ENCODE results near the gene RTBDN. TPM values are rescaled to one million over a fixed set of nuclear protein-coding genes. Genes with fewer than 3 reads are reported as not detected.

Gene RTBDN
- total and polyA plus RNA-seq, 9 donors = not detected

Small RNA genes lying within 50 kb of the gene (microRNA-seq; reads per million reads assigned to microRNA genes)
- gene MIR5684 (0 reads per million in 3 donors), gene MIR6794 (0 reads per million in 3 donors)

Small RNA genes lying within 50 kb of the gene (small RNA-seq; reads per million reads assigned to genes)
- gene MIR5684 (not detected), gene MIR6794 (not detected)

Other genes with a start within 250 kb of the RTBDN start
- gene ZNF490, start 223.8 kb downstream of the RTBDN start, total RNA-seq = 10 to 100 TPM in 1 of 7 donors, 1 to 10 TPM in 6; 5.3 to 12.5 (median 7.2) TPM
- gene ZNF490, start 223.8 kb downstream of the RTBDN start, polyA plus RNA-seq = 1 to 10 TPM in 1 of 2 donors, under 1 TPM in 1; 0.98 to 3.7 TPM
- gene ZNF791, start 223.7 kb downstream of the RTBDN start, total RNA-seq = 10 to 100 TPM; 16.4 to 44.3 (median 35.2) TPM
- 10 to 100 TPM; 13.6 to 21.7 TPM for gene ZNF791, start 223.7 kb downstream of the RTBDN start, polyA plus RNA-seq
- gene MAN2B1, start 167.8 kb downstream of the RTBDN start, total RNA-seq = 10 to 100 TPM; 17.8 to 63.7 (median 49.8) TPM
- gene MAN2B1, start 167.8 kb downstream of the RTBDN start, polyA plus RNA-seq = 10 to 100 TPM; 23.5 to 35.0 TPM
- 10 to 100 TPM; 10.5 to 15.1 (median 11.9) TPM for gene WDR83, start 167.8 kb downstream of the RTBDN start, total RNA-seq
- 10 to 100 TPM in 1 of 2 donors, 1 to 10 TPM in 1; 2.8 to 16.3 TPM for gene WDR83, start 167.8 kb downstream of the RTBDN start, polyA plus RNA-seq
- gene DHPS, start 152.7 kb downstream of the RTBDN start, total RNA-seq = 100 to 1,000 TPM in 1 of 7 donors, 10 to 100 TPM in 6; 63.7 to 147 (median 89.7) TPM
- 10 to 100 TPM; 72.8 to 92.7 TPM for gene DHPS, start 152.7 kb downstream of the RTBDN start, polyA plus RNA-seq
- gene GNG14, start 146.6 kb downstream of the RTBDN start, total RNA-seq = not detected
- not detected for gene GNG14, start 146.6 kb downstream of the RTBDN start, polyA plus RNA-seq
- gene FBXW9, start 137.9 kb downstream of the RTBDN start, total RNA-seq = 10 to 100 TPM in 1 of 7 donors, 1 to 10 TPM in 6; 3.5 to 14.8 (median 5.2) TPM
- gene FBXW9, start 137.9 kb downstream of the RTBDN start, polyA plus RNA-seq = 1 to 10 TPM in 1 of 2 donors, under 1 TPM in 1; 0.37 to 6.8 TPM
- 100 to 1,000 TPM in 2 of 7 donors, 10 to 100 TPM in 5; 42.1 to 109 (median 89.9) TPM for gene TNPO2, start 110.6 kb downstream of the RTBDN start, total RNA-seq
- gene TNPO2, start 110.6 kb downstream of the RTBDN start, polyA plus RNA-seq = 10 to 100 TPM; 41.5 to 51.6 TPM
- 100 to 1,000 TPM; 134 to 476 (median 186) TPM for gene TRIR, start 99.9 kb downstream of the RTBDN start, total RNA-seq
- 100 to 1,000 TPM; 243 to 288 TPM for gene TRIR, start 99.9 kb downstream of the RTBDN start, polyA plus RNA-seq
- gene GET3, start 97.1 kb downstream of the RTBDN start, total RNA-seq = 10 to 100 TPM; 26.2 to 59.0 (median 47.7) TPM
- gene GET3, start 97.1 kb downstream of the RTBDN start, polyA plus RNA-seq = 10 to 100 TPM; 42.6 to 68.1 TPM
- gene BEST2, start 82.8 kb downstream of the RTBDN start, total RNA-seq = not detected
- not detected for gene BEST2, start 82.8 kb downstream of the RTBDN start, polyA plus RNA-seq
- gene HOOK2, start 59.0 kb downstream of the RTBDN start, total RNA-seq = 10 to 100 TPM; 24.9 to 52.2 (median 27.9) TPM
- 10 to 100 TPM; 12.2 to 23.5 TPM for gene HOOK2, start 59.0 kb downstream of the RTBDN start, polyA plus RNA-seq
- 1,000 to 10,000 TPM in 2 of 7 donors, 100 to 1,000 TPM in 5; 154 to 3,039 (median 413) TPM for gene JUNB, start 43.1 kb downstream of the RTBDN start, total RNA-seq
- 100 to 1,000 TPM in 1 of 2 donors, 1 to 10 TPM in 1; 6.8 to 570 TPM for gene JUNB, start 43.1 kb downstream of the RTBDN start, polyA plus RNA-seq
- 100 to 1,000 TPM; 191 to 321 (median 263) TPM for gene PRDX2, start 32.8 kb downstream of the RTBDN start, total RNA-seq
- 100 to 1,000 TPM in 1 of 2 donors, 10 to 100 TPM in 1; 98.3 to 237 TPM for gene PRDX2, start 32.8 kb downstream of the RTBDN start, polyA plus RNA-seq
- gene THSD8, start 32.5 kb downstream of the RTBDN start, total RNA-seq = 1 to 10 TPM in 5 of 7 donors, under 1 TPM in 1, not detected in 1; 0.71 to 5.4 (median 2.6) TPM
- 1 to 10 TPM; 1.4 to 7.2 TPM for gene THSD8, start 32.5 kb downstream of the RTBDN start, polyA plus RNA-seq
- gene RNASEH2A, start 28.0 kb downstream of the RTBDN start, total RNA-seq = 10 to 100 TPM in 1 of 7 donors, 1 to 10 TPM in 6; 1.2 to 12.2 (median 7.7) TPM
- gene RNASEH2A, start 28.0 kb downstream of the RTBDN start, polyA plus RNA-seq = 1 to 10 TPM; 1.6 to 8.0 TPM
- 1 to 10 TPM in 4 of 7 donors, under 1 TPM in 3; 0.25 to 1.4 (median 1.1) TPM for gene MAST1, start 3.9 kb upstream of the RTBDN start, total RNA-seq
- gene MAST1, start 3.9 kb upstream of the RTBDN start, polyA plus RNA-seq = 1 to 10 TPM in 1 of 2 donors, under 1 TPM in 1; 0.40 to 2.4 TPM
- 10 to 100 TPM; 20.9 to 35.8 (median 26.5) TPM for gene DNASE2, start 46.9 kb upstream of the RTBDN start, total RNA-seq
- gene DNASE2, start 46.9 kb upstream of the RTBDN start, polyA plus RNA-seq = 10 to 100 TPM; 43.1 to 54.2 TPM
- under 1 TPM in 1 of 7 donors, not detected in 6; 0.13 TPM for gene KLF1, start 52.6 kb upstream of the RTBDN start, total RNA-seq
- gene KLF1, start 52.6 kb upstream of the RTBDN start, polyA plus RNA-seq = not detected
- 10 to 100 TPM; 17.7 to 36.3 (median 28.4) TPM for gene GCDH, start 56.6 kb upstream of the RTBDN start, total RNA-seq
- gene GCDH, start 56.6 kb upstream of the RTBDN start, polyA plus RNA-seq = 10 to 100 TPM; 11.9 to 35.3 TPM
- gene SYCE2, start 84.7 kb upstream of the RTBDN start, total RNA-seq = 1 to 10 TPM in 1 of 7 donors, under 1 TPM in 4, not detected in 2; 0.23 to 1.6 (median 0.56) TPM
- gene SYCE2, start 84.7 kb upstream of the RTBDN start, polyA plus RNA-seq = under 1 TPM; 0.17 to 0.20 TPM
- gene FARSA, start 99.1 kb upstream of the RTBDN start, total RNA-seq = 10 to 100 TPM; 21.9 to 50.2 (median 43.9) TPM
- gene FARSA, start 99.1 kb upstream of the RTBDN start, polyA plus RNA-seq = 10 to 100 TPM in 1 of 2 donors, 1 to 10 TPM in 1; 8.0 to 25.1 TPM
- gene CALR, start 104.0 kb upstream of the RTBDN start, total RNA-seq = 100 to 1,000 TPM; 211 to 803 (median 450) TPM
- gene CALR, start 104.0 kb upstream of the RTBDN start, polyA plus RNA-seq = 1,000 to 10,000 TPM in 1 of 2 donors, 100 to 1,000 TPM in 1; 279 to 1,094 TPM
- gene RAD23A, start 111.3 kb upstream of the RTBDN start, total RNA-seq = 10 to 100 TPM; 61.2 to 94.0 (median 93.7) TPM
- 10 to 100 TPM; 75.8 to 77.2 TPM for gene RAD23A, start 111.3 kb upstream of the RTBDN start, polyA plus RNA-seq
- gene GADD45GIP1, start 122.6 kb upstream of the RTBDN start, total RNA-seq = 10 to 100 TPM; 15.7 to 57.7 (median 19.1) TPM
- 10 to 100 TPM in 1 of 2 donors, 1 to 10 TPM in 1; 1.8 to 25.6 TPM for gene GADD45GIP1, start 122.6 kb upstream of the RTBDN start, polyA plus RNA-seq
- under 1 TPM in 2 of 7 donors, not detected in 5; 0.11 to 0.15 TPM for gene DAND5, start 135.0 kb upstream of the RTBDN start, total RNA-seq
- not detected for gene DAND5, start 135.0 kb upstream of the RTBDN start, polyA plus RNA-seq
- gene NFIX, start 160.9 kb upstream of the RTBDN start, total RNA-seq = 100 to 1,000 TPM in 5 of 7 donors, 10 to 100 TPM in 2; 30.3 to 256 (median 223) TPM
- gene NFIX, start 160.9 kb upstream of the RTBDN start, polyA plus RNA-seq = 10 to 100 TPM; 76.9 to 82.2 TPM